NOMO-1 treated with dmso at 0.1 percent for 144 hours (cell line): ENCODE results near the gene NSMCE1.
"Not testable (repeated sequence)": the region's sequence is repeated elsewhere in the genome, so short reads cannot be mapped to it uniquely, and the experiment has no call there.

Source experiments
- DNase-seq: peaks from one replicate; lab custom pipeline; 2025; ENCODE audit not compliant: unreplicated experiment; lab: John Stamatoyannopoulos, UW

NSMCE1 gene

DNA sequence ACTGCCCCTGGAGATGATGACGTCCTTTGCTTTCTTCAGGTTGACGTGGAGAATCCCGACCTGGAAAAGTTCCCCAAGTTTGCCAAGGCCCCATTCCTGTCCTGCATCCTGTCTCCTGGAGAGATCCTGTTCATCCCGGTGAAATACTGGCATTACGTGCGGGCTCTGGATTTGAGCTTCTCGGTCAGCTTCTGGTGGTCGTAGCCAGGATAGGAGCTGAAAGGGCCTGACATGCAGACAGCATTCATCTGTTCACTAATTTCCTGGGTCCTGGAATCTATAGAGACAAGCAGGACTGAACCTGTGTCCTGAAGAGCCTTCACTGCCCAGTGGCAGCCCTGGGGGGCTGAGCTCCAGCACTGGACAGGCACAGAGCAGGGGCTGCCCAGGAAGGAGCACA lies 48.0 kb downstream of the NSMCE1 start:
- DNase-seq, result no peak

DNA sequence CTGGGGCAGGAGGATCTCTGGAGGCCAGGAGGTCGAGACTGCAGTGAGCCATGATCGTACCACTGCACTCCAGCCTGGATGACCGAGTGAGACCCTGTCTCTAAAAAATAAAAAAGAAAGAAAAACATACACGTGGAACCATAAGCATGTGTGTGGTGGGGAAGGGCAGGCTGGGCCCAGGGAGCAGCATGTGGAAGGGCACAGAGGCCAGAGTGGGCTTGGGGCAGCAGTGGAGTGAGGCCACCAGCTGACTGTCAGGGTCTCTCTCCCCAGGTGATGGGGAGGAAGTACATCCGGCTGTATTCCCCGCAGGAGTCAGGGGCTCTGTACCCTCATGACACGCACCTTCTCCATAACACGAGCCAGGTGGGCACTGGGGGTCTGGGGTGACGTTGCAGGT lies 48.5 kb downstream of the NSMCE1 start:
- DNase-seq, result no peak

DNA sequence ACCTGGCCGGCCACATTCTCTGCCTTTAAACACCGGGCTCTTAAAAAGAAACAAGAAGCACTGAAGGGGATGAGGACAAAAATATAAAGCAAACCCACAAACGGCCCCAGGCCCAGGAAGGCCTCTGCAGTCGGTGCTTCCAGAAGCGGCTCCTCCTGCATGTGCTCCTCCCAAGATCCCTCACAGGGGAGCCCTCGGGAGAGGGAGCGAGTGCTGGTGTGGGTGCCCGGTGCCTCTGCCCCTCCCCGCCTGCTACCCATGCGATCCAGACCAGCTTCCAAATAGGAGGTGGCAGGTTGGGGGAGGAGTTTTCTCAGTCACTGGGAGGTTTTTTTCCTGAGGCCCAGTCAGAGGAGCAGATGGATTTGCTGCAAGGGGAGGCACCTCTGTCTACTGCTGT lies 49.4 kb downstream of the NSMCE1 start:
- no peak for DNase-seq

DNA sequence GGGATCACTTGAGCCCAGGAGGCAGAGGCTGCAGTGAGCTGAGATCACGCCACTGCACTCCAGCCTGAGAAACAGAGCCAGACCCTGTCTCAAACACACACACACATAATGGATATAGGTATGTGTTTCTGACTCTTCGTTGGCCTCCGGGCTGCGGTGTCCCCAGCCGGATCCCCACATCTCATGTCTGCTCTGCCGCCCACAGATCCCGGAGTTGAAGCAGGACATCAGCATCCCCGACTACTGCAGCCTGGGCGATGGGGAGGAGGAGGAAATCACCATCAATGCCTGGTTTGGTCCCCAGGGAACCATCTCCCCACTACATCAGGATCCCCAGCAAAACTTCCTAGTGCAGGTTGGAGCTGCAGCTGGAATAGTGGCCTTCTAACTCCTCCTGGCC lies 49.8 kb downstream of the NSMCE1 start:
- no peak for DNase-seq

DNA sequence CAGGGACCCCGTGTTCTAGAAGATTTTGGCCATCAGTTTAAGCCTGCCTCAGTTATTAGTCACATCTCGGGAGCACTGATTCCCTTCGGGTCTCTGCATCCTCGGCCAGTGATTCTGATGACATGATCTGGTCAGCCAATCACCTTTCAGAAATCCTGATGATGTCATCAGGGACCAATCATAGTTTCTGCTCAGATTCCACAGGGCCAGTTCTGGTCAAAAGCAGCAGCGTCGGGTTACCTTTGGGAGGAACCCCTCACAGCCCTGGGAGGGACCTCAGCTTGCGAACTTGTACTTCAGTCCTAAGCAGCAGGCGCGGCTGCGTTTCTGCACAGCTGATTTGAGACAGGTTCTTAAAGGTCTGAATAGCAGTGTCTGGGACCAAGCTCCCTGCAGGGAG lies 51.3 kb downstream of the NSMCE1 start:
- no peak for DNase-seq

DNA sequence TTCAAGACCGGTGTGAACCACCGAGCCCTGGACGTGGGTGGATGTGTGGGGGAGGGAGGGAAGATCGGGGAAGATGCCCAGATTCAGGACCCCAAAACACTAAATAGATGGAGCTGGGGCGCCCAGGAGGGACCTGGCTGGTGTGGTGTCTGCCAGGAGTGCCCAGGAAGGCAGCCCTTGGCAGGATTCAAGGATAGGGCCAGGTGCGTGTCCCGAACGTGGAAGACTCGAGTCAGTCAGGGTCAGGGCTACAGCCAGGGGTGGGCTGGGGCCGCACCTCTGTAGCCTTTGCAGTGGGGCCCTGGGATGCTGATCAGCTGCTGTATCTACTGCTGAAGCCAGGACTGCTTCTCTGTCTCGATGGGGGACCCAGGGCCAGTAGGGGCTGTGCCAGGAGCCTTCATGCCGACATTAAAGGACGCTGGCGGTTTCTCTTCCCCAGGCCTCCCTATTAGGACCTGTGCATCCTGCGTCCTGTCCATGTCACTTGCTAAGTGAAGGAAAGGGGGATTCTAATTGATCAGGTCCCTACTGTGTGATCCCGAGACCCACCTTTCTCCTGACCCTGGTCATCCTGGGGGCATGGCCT lies 52.2 kb downstream of the NSMCE1 start:
- DNase-seq, result no peak

DNA sequence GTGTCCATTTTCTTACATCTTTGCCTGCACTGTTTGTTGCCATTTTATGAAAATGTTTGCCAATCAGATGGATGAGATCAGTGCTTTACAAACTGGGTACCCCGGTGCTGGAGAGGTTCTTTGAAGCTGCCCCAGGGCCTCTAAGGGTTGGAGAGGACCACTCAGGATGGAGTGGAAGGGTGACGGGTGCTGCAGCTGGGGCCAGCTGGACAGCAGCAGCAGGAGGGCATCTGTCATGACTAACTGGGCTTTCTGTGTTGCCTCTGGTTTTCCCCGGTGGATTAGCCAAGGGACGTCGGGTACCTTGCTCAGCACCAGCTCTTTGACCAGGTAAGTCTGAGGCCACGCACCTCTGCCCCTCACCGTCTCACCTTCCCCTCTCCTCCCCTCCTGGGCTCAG lies 52.9 kb downstream of the NSMCE1 start:
- DNase-seq, result no peak

DNA sequence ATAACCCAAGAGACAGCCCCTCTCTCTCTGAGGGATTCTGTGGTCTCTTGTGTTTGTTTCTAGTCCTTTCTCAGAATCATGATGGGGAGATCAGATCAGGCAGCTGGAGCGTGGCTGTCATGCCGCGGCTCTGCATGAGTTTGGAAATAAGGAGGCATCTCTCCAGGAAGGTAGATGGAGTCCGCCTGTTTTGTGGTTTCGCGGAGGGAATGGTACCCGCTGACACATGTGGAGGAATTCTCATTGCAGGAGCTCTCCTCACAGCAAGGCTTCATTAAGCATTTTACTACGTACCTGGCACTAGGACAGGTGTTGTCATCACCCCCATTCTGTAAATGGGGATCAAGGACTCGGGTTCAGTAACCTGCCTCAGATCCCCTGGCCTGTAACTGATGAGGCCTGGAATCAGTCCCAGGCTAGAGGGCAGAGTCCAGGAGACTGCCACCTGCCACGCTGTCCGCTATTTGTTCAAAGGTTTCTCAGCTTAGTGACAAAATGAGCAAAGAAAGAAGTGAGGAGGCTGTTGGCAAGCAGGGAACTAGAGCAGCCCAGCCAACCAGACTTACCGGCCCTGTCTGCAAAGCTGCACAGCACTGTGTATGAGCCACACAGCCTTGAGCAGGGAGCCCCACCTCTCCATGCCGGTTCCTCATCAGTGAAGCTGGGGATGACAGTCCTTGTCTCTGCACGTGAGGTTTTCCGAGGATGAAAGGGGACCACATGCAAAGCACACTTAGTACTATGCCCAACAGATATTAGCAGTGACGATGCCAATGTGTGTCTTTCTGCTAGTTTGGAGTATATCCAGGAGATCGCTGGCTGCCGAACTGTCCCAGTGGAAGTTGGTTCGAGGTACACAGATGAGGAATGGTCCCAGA lies 54.2 kb downstream of the NSMCE1 start:
- no peak for DNase-seq

DNA sequence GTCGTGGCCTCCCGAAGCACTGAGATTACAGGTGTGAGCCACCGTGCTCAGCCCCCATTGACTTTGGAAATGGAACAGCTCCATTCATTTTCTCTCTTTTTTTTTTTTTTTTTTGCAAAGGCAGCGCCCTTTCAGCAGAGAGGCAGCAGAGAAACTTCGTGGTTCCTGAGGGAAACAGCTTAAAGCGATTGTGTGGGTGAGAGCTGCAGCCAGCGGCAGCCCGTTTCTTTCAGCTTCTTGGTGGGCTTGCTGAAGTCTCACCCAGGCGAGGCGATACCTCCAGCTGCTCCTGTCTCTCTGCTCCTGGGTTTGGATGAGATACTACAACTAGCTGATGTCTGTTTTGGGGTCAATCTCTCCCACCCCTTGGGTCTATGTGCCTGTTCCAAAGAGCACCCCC lies 57.5 kb downstream of the NSMCE1 start:
- no peak for DNase-seq

DNA sequence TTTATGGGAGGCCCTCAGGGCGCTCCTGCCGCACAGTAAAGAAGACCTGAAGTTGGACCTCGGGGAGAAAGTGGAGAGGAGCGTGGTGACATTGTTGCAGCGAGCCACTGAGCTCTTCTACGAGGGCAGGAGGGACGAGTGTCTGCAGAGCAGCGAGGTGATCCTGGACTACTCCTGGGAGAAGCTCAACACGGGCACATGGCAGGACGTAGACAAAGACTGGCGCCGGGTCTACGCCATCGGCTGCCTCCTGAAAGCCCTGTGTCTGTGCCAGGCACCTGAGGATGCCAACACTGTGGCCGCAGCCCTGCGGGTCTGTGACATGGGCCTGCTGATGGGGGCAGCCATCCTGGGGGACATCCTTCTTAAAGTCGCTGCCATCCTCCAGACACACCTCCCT lies 58.4 kb downstream of the NSMCE1 start:
- DNase-seq, result no peak

DNA sequence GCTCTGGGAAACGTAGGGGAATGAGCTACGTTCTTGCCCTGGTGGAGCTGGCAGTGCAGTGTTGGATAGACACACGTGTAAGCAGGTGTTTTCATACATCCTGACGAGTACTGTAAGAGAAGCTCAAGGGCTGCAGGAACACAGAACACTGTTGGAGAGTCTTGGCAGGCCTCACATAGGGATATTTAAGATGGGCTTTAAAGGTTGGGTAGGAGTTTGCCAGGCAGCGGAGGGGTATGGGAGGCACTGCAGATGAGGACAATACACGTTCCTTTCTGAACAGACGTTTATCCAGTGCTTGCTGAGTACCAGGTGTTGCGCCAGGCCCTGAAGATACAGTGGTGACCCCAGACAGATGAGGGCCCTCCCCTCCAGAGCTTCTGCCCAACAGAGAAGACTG lies 59.0 kb downstream of the NSMCE1 start:
- DNase-seq, result no peak

DNA sequence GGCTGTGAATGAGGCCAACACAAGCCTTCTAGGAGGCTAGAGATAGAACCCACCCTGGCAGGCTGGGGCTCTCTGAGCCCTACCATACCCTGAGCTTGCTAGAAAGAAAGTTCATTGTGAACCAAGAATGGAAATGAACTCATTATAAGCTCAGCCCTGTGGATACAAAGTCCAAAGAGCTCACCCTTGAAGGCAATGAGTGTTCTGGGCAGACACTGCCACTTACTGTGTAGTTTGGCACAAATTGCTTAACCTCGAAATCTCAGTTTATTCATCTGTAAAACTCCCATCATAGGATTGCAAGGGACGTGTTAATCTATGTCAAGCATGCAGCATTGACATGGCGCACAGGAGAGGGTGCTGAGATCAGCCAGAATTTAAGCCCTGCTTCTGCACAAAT lies 59.8 kb downstream of the NSMCE1 start:
- DNase-seq, result no peak

DNA sequence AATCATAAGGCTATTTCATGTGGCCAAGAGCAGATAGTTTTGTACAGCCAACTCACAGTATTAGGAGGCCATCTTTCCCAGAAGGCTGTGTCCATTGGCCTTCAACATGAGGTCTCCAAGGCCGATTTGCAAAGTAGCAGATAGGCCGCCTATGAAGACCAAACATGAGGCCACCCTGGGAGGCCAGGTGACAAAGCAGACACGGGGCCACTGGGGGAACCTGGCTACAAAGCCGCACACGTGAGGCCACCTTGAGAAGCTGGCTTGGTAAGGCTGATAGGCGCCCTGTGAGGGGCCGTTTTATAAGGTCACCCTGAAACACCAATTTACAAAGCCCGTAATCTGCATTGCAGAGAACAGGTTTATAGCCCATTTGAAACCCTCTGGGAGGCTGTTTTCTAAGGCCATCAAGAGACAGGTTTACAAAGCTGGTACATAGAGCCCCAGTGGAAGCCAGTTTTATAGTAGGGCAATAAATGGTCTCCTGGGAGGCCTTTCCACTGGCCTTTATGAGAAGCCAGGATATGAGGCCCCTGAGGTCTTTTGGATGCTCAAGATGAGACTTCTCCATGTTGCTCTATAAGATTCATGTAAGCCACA lies 60.4 kb downstream of the NSMCE1 start:
- no peak for DNase-seq

DNA sequence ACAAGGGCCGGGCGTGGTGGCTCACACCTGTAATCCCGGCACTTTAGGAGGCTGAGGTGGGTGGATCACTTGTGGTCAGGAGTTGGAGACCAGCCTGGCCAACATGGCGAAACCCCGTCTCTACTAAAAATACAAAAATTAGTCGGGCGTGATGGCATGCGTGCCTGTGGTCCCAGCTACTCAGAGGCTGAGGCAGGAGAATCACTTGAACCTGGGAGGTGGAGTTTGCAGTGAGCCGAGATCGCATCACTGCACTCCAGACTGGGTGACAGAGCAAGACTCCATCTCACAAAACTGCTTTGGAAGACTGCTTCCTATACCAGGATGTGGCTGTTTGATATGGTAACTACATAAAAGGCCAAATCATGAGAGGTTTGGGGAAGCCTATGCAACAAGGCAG lies 61.5 kb downstream of the NSMCE1 start:
- not testable (repeated sequence) for DNase-seq

DNA sequence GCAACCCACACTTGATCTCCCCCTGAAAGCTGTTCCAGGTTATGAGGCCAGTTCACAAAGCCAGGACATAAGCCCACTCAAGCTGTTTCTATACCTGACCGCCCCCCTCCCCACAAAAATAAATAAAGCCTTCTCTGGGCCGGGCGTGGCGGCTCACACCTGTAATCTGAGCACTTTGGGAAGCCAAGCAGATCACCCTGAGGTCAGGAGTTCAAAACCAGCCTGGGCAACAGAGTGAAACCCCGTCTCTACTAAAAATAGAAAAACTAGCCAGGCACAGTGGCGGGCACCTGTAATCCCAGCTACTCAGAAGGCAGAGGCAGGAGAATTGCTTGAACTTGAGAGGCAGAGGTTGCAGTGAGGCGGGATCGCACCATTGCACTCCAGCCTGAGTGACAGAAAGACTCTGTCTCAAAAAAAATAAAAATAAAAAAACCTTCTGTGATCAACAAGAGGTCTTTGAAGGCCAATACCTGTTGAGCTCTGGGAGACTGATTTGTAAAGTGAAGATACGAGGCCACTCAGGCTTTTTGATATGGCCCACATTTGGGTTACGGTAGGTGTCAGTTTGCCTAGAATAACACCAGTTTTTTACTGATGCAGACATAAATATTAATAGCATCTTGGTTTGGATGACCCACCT lies 63.0 kb downstream of the NSMCE1 start:
- DNase-seq, result no peak

DNA sequence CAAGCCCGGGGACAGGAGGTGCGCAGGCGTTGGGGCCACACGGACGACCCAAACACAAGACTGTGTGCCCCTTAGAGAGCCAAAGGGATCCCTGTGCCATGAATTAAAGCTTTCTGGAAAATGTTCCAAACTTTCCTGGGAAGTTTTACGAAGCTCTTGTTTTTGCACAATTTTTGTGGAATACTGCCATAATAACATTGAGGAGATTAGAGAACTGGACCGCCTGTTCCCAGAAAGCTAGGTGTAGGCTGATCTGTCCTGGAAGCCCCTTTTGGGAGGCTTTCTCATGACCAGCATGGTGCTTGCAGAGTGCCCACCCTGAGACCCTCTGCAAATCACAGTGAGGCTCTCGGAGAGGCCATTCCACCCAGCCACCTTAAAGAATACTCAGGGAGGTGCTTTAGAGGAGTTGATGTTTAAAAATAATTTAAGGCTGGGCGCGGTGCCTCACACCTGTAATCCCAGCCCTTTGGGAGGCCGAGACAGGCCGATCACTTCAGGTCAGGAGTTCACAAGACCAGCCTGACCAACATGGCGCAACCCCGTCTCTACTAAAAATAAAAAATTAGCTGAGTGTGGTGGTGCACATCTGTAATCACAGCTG lies 64.2 kb downstream of the NSMCE1 start:
- DNase-seq, result no peak

DNA sequence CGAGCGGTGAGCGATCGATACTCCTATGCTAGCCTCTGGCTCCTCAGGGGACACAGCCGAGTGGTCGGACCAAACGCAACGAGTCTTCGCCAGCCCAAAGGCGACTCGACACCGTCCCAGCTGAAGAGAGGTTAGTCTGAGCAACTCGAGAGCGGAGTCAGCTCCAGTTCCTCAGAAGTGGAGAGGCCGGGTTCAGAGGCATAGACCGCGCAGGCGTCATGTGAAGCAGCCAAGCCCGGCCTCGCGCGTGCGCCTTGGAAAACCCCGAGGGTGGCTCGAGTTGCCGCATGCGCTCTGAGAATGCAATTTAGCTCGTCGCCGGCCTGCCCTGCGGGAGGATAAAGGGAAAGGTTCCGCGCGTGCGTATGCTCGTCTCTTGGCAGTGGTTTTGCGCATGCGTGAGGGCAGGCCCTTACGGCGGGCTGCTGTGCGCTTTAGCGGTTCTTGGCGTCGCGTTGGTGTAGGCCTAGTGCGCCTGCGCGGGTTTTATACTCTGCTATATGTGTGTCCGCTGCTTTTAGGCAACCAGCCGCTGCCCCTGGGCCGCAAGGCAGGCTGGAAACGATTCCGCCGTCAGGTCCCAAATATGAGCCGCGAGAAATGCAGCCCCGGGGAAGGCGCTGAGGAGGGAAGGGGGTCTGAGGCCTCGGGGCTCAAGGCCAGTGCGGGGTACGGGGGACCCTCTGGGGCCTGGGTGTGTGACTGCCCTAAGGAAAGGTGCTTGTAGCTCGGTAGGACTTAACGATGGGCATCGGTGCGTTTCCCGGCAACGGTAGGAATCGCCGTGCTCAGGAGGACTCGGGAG lies 64.9 kb downstream of the NSMCE1 start, which contains the start of gene KDM8:
KDM8 (plus strand) TSS at position 20 of the 805 bp plus-strand sequence. CDS start 6,598 bp downstream, outside the sequence.
- DNase-seq, result peak; percentile 97

DNA sequence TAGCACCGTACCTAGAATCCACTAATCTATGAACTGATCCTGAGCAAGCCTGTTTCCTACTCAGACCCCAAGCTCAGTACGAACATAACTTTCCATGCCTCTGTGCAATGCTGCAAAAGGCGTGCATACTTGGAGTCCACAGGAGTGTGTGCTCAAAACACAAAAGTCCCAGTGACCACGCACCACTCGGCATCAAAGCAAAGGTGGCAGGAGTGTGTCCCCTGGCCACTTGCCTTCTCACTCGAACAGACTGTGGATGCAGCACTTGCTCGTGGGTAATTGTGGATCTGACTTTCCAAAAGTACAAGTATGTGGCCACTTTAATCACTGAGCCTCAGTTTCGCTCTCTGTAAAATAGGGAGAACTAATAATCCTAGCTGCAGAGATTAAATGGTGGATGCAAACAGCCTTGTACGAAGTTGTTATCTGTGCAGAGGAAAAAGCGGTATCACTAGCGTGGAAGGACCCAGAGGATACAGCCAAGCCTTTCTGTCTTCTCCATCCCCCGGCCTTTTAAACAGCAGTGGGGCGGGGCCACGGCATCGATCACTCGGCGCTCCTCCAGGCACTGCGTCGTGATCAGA lies 65.6 kb downstream of the NSMCE1 start:
- peak; percentile 80 for DNase-seq

DNA sequence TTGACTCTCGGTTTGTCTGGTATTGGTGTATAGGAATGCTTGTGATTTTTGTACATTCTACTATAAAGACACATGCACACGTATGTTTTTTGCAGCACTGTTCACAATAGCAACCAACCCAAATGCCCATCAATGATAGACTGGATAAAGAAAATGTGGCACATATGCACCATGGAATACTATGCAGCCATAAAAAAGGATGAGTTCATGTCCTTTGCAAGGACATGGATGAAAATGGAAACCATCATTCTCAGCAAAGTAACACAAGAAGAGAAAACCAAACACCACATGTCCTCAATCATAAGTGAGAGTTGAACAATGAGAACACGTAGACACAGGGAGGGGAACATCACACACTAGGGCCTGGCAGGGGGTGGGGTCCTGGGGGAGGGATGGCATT lies 67.7 kb downstream of the NSMCE1 start:
- DNase-seq, result not testable (repeated sequence)

DNA sequence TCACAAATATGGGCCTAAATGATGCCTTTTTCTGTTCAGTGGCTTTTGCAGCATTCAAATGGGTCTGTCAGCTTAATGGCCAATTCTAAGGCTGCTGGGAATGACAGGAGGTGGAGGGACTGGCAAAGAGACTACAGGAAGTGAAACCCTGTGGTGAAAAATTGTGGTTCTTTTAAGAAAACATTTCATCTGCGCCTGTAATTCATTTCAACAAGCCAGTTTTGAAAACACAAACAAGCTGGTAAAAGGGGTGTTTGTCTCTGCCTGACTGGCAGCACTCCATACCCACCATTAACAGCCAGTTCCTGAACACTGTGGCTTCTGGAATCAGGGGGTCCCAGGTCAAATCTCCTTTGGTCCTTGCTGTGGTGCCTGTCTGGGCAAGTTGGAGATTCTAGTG lies 68.8 kb downstream of the NSMCE1 start:
- peak; percentile 77 for DNase-seq
